Daoy (cell line): Measurements from ENCODE around the gene OR2G3. TPM values are rescaled to one million over a fixed set of nuclear protein-coding genes. Genes with fewer than 3 reads are reported as not detected.

Source experiments
- total RNA-seq: library from RNA; depleted of rRNA; stranded (reverse); fragments of >200 nt; shearing (Covaris generic); gene quantifications from 2 replicates; pipeline ENCODE4 v1.2.3, GENCODE V29; 2014; rRNA removed

OR2G3 gene
- total RNA-seq, 1 experiment from 2014 or later, result not detected

Other genes starting within 250 kb of the OR2G3 start
- 3.8 and 4.6 TPM in 2 replicates for gene NLRP3, start 189.4 kb upstream of the OR2G3 start, total RNA-seq
- gene OR2B11, start 147.5 kb upstream of the OR2G3 start, total RNA-seq, result not detected in 2 replicates
- gene OR2C3, start 69.1 kb upstream of the OR2G3 start, total RNA-seq, result 0.11 TPM in 1 of 2 replicates, not detected in the other
- gene GCSAML, start 56.5 kb upstream of the OR2G3 start, total RNA-seq, result 2.7 and 3.8 TPM in 2 replicates
- gene OR2G2, start 17.2 kb upstream of the OR2G3 start, total RNA-seq, result not detected in 2 replicates
- gene OR13G1, start 74.2 kb downstream of the OR2G3 start, total RNA-seq, result not detected in 2 replicates
- gene OR6F1, start 111.1 kb downstream of the OR2G3 start, total RNA-seq, result 0.34 TPM in 1 of 2 replicates, not detected in the other
- gene OR14K1, start 133.0 kb downstream of the OR2G3 start, total RNA-seq, result not detected in 2 replicates
- 1.9 TPM in 1 of 2 replicates, not detected in the other for gene OR14A2, start 142.6 kb downstream of the OR2G3 start, total RNA-seq
- not detected in 2 replicates for gene OR1C1, start 155.0 kb downstream of the OR2G3 start, total RNA-seq
- gene OR14A16, start 218.5 kb downstream of the OR2G3 start, total RNA-seq, result not detected in 2 replicates
- 0.11 TPM in 1 of 2 replicates, not detected in the other for gene OR11L1, start 236.3 kb downstream of the OR2G3 start, total RNA-seq